RWPE1 (cell line): Measurements from ENCODE around the gene CALHM2.
"Not testable (repeated sequence)": the region's sequence is repeated elsewhere in the genome, so short reads cannot be mapped to it uniquely, and the experiment has no call there.

Source experiments
- CTCF ChIA-PET: fragments of 350-600 bp; sonication (Branson Sonifier 250); formaldehyde crosslinking; extraction: SDS; loops from one replicate; lab custom pipeline; 2021; lab: Yijun Ruan, JAX
- POLR2A ChIA-PET: fragments of 400-600 bp; formaldehyde crosslinking; extraction: SDS; loops from one replicate; lab custom pipeline; 2020; ENCODE audit warnings: antibody characterized with exemption; ENCODE audit not compliant: low non-redundant PET; lab: Yijun Ruan, JAX
- DNase-seq: peaks from one replicate; pipeline ENCODE4 v3.0.0; 2012; ENCODE audit warnings: low spot score
- H3K27ac ChIP-seq: fragments of 450-650 bp; 2 replicates; pipeline ENCODE4 v1.5.1; 2017
- CTCF ChIP-seq: fragments of 450-650 bp; conservative IDR thresholded peaks from 2 replicates; pipeline ENCODE4 v1.5.1; 2017; ENCODE audit warnings: low read depth, mild to moderate bottlenecking

CALHM2 gene

DNA sequence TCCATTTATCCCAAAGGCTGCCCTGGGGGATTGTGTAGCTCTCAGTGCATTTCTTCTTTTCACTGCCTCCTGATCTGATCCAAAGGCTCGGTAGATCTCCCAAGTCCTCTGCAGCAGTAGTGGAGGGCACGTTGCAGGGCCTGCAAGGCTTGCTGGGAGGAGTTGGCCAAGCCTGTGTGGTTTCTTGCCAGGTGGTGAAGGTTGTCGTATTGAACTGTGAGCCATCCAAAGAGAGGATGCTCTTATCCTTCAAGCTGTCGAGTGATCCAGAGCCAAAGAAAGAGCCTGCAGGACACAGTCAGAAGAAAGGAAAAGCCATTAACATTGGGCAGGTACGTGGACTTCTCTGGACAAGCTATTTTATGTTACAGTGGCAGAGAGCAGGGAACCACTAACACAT is 34.6 kb downstream of the CALHM2 start:
- H3K27ac ChIP-seq: no peak overlapping the region
- no peak for TF ChIP-seq CTCF
- ChIA-PET CTCF (interaction anchor here (0.6 to 2.5 kb wide), 10 partner anchors 9 to 919 kb away, joined by 3 to 15 read pairs (median 4); partner anchors contain the start of gene NEURL1), POLR2A (interaction anchor here (0.6 kb wide), 1 partner anchor 437 kb away, joined by 4 read pairs; no protein-coding TSS in a partner anchor)
- no peak for DNase-seq

- ChIA-PET POLR2A (interaction anchor here (0.6 kb wide), 1 partner anchor 437 kb away, joined by 4 read pairs; no protein-coding TSS in a partner anchor), CTCF (interaction anchor here (0.6 to 2.5 kb wide), 10 partner anchors 10 to 920 kb away, joined by 3 to 15 read pairs (median 4); partner anchors contain the start of gene NEURL1)
- not testable (repeated sequence) for DNase-seq, H3K27ac ChIP-seq
- TF ChIP-seq CTCF: peak; percentile 21; the same call in 1 of the 2 replicates
These were observed 35.1 kb downstream of the CALHM2 start for GRCh38 chr10:103417148-103417469.

DNA sequence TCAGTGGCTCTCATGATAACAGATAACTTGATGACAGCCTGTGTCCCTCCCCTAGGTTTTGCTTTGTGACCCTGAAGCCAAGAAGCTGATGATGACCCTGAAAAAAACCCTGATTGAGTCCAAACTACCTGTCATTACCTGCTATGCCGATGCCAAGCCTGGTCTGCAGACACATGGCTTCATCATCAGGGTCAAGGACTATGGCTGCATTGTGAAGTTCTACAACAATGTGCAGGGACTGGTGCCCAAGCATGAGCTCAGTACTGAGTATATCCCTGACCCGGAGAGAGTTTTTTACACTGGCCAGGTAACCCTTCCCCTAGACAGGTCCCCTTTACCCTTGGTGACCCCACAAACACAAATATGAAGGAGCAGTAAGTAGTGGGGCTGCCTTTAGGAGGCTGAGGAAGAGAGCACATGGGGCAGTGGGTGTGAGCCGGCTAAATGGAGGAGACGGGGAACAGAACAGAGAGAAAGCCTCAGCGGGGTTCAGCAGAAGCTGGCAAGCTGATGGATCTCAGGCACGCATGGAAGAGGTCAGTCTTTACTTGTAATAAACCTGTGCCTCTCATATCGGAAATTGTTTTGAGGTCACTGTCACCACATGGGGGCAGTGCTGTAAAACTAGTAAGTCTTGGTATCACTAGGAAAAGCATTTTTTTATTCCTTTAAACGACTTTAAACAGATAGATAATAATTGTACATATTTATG is 35.6 kb downstream of the CALHM2 start:
- ChIA-PET CTCF (interaction anchor here (0.6 to 2.5 kb wide), 13 partner anchors 8 to 920 kb away, joined by 3 to 15 read pairs (median 4); partner anchors contain the start of gene NEURL1), POLR2A (interaction anchor here (0.6 kb wide), 1 partner anchor 438 kb away, joined by 4 read pairs; no protein-coding TSS in a partner anchor)
- H3K27ac ChIP-seq: no peak overlapping the region
- DNase-seq: peak; percentile 39
- peak; percentile 65 for TF ChIP-seq CTCF

DNA sequence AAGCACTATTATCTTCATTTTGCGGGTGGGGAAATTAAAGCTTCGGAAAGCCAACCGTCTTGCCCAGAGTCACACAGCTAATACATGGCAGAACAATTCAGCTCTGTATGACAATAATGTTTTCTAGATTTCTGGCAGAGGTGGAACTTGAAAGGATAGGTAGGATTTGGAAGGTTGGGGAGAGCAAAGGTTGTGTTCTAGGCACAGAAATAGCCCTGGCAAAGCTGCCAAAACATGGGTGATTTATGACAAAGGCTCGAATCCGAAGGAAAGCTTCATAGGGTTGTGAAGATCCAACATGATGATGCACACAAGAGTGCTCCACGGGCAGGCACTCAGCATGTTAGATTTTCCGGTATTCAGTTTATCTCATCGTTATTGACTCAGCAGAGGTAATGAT is 36.6 kb downstream of the CALHM2 start:
- no peak overlapping the region for H3K27ac ChIP-seq
- TF ChIP-seq CTCF: no peak
- DNase-seq: no peak
- ChIA-PET CTCF (interaction anchor here (0.9 to 2.5 kb wide), 4 partner anchors 9 to 132 kb away, joined by 3 to 15 read pairs (median 4); no protein-coding TSS in a partner anchor), POLR2A (no interaction called here)

DNA sequence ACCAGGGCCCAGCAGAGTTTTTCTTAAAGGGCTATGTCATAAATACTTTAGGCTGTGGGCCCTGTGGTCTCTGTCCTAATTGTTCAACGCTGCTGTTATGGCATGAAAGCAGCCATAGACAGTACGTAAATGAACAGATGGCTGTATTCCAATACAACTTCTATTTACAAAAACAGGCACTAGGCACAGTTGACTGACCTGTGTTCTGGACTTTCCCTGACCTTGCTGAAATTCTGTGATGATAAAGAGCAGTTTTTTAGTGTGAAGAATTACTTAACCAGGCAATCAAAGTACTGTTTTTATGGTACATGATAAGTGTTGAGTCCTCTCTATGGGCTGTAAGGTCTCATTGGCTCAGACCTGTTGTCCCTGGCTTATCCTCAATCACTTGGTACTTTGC is 38.6 kb downstream of the CALHM2 start:
- CTCF ChIA-PET: no interaction called here
- H3K27ac ChIP-seq: no peak overlapping the region
- POLR2A ChIA-PET: no interaction called here
- TF ChIP-seq CTCF: no peak
- DNase-seq: no peak

GRCh38 chr10:103397191-103397825 is 54.9 kb downstream of the CALHM2 start:
- CTCF ChIA-PET: interaction anchor here (1.0 kb wide), 1 partner anchor 91 kb away, joined by 3 read pairs; no protein-coding TSS in a partner anchor
- H3K27ac ChIP-seq: peak overlapping the region; percentile 61
- POLR2A ChIA-PET: no interaction called here
- TF ChIP-seq CTCF: no peak
- DNase-seq: no peak
